H1 (cell line): ENCODE data around the gene NOC2L. TPM values are rescaled to one million over a fixed set of nuclear protein-coding genes. Genes with fewer than 3 reads are reported as not detected.

Experiments
- ASH2L ChIP-seq: fragments of 200-600, 300-600 bp; sonication (generic); IDR thresholded peaks from one replicate; pipeline ENCODE4 v1.7.1; 2017; ENCODE audit warnings: low read length
- BRCA1 ChIP-seq: IDR thresholded peaks from 2 replicates; pipeline ENCODE4 v1.6.1; 2012; ENCODE audit warnings: low read depth, low read length, improper control_type of control experiment
- CBX8 ChIP-seq: fragments of 300-800, 300-1000 bp; sonication (generic); IDR thresholded peaks from 2 replicates; pipeline ENCODE4 v1.7.1; 2016; ENCODE audit warnings: low read depth, low read length, borderline replicate concordance
- CHD1 ChIP-seq: IDR thresholded peaks from 2 replicates; pipeline ENCODE4 v1.6.1; 2012; ENCODE audit warnings: low read depth, low read length, improper control_type of control experiment
- CTBP2 ChIP-seq: IDR thresholded peaks from 2 replicates; pipeline ENCODE4 v1.7.0; 2011; ENCODE audit warnings: borderline replicate concordance, mild to moderate bottlenecking, moderate library complexity, mixed read lengths, low read length; ENCODE audit not compliant: insufficient read depth, insufficient read length
- EGR1 ChIP-seq: IDR thresholded peaks from 2 replicates; pipeline ENCODE4 v1.6.1; 2011; ENCODE audit warnings: low read depth, low read length, borderline replicate concordance
- EP300 ChIP-seq, 2 experiments: IDR thresholded peaks; 1 replicate in 1 of 2; 2 replicates in 1 of 2; pipeline ENCODE4 v1.6.1; 2011 to 2012; ENCODE audit warnings: low read depth in 2 of 2, low read length in 2 of 2, mild to moderate bottlenecking in 2 of 2, borderline replicate concordance in 1 of 2, inconsistent platforms in 1 of 2, moderate library complexity in 1 of 2
- GABPA ChIP-seq: IDR thresholded peaks from 2 replicates; pipeline ENCODE4 v1.6.1; 2011; ENCODE audit warnings: mild to moderate bottlenecking, low read length, moderate library complexity, borderline replicate concordance; ENCODE audit not compliant: insufficient read depth
- HDAC2 ChIP-seq, 2 experiments: fragments of 300-600 bp in 1 of 2; sonication (generic) in 1 of 2; IDR thresholded peaks; 2 replicates each; pipeline ENCODE4 v1.6.1; 2011 to 2012; ENCODE audit warnings: low read depth in 2 of 2, low read length in 2 of 2, mild to moderate bottlenecking in 2 of 2, moderate library complexity in 2 of 2, borderline replicate concordance in 1 of 2, inconsistent platforms in 1 of 2
- JUND ChIP-seq: IDR thresholded peaks from 2 replicates; pipeline ENCODE4 v1.6.1; 2011; ENCODE audit warnings: mild to moderate bottlenecking, improper control_type of control experiment, low read length
- KDM1A ChIP-seq: fragments of 200-600, 300-600 bp; sonication (generic); IDR thresholded peaks from 2 replicates; pipeline ENCODE4 v1.7.1; 2016; ENCODE audit warnings: mild to moderate bottlenecking, low read length, borderline replicate concordance
- KDM5A ChIP-seq: fragments of 200-600 bp; IDR thresholded peaks from 2 replicates; pipeline ENCODE4 v1.7.1; 2012; ENCODE audit warnings: mild to moderate bottlenecking, low read length, inconsistent platforms, mixed read lengths
- MAFK ChIP-seq: IDR thresholded peaks from 2 replicates; pipeline ENCODE4 v1.6.1; 2012; ENCODE audit warnings: low read depth, mild to moderate bottlenecking, improper control_type of control experiment, low read length
- NRF1 ChIP-seq: IDR thresholded peaks from 2 replicates; pipeline ENCODE4 v1.6.1; 2011; ENCODE audit warnings: mild to moderate bottlenecking, low read depth, low read length, improper control_type of control experiment
- RFX5 ChIP-seq: IDR thresholded peaks from 2 replicates; pipeline ENCODE4 v1.6.1; 2011; ENCODE audit warnings: low read depth, low read length, improper control_type of control experiment, borderline replicate concordance
- RNF2 ChIP-seq: fragments of 200-900, 300-1000 bp; sonication (generic); IDR thresholded peaks from 2 replicates; pipeline ENCODE4 v1.7.1; 2016; ENCODE audit warnings: borderline replicate concordance, low read depth, mild to moderate bottlenecking, antibody characterized with exemption, low read length; ENCODE audit not compliant: poor library complexity, severe bottlenecking; ENCODE audit errors: missing control alignments
- SIN3A ChIP-seq, 2 experiments: IDR thresholded peaks in 1 of 2; conservative IDR thresholded peaks in 1 of 2; 2 replicates each; pipeline ENCODE4 v1.6.1; 2011 to 2012; ENCODE audit warnings: low read length in 2 of 2, improper control_type of control experiment in 1 of 2, low read depth in 1 of 2, mild to moderate bottlenecking in 1 of 2
- SIRT6 ChIP-seq: IDR thresholded peaks from one replicate; pipeline ENCODE4 v1.7.1; 2012; ENCODE audit warnings: low read length, inconsistent platforms
- SP2 ChIP-seq: IDR thresholded peaks from 2 replicates; pipeline ENCODE4 v1.6.1; 2012; ENCODE audit warnings: mild to moderate bottlenecking, low read length, inconsistent platforms
- SRF ChIP-seq: IDR thresholded peaks from 2 replicates; pipeline ENCODE4 v1.6.1; 2011; ENCODE audit warnings: mild to moderate bottlenecking, low read depth, low read length, moderate library complexity
- TAF1 ChIP-seq: IDR thresholded peaks from 2 replicates; pipeline ENCODE4 v1.6.1; 2011; ENCODE audit warnings: mild to moderate bottlenecking, low read depth, low read length
- polyA plus RNA-seq, 7 experiments: library from polyadenylated mRNA; depleted of rRNA in 3 of 7; stranded (reverse) in 5 of 7; unstranded in 2 of 7; fragments of >200 nt in 5 of 7; fragments of 200-250 nt in 2 of 7; gene quantifications; 1 replicate in 5 of 7; 2 replicates in 1 of 7; 4 replicates in 1 of 7; pipeline versions ENCODE4 v1.2.1 to v1.2.3, GENCODE V29; 2011 to 2013; ENCODE audit warnings: missing spikeins in 2 of 7, mixed read lengths in 2 of 7
- total RNA-seq: library from RNA; stranded (reverse); fragmentation: NEBNext Ultra II Directional; extraction: Animal tissue kit (Norgen Biotek cat#: 25700); gene quantifications from 2 replicates; pipeline ENCODE4 v1.2.1, GENCODE V29; 2021
- TF ChIP-seq, protein P1 (sequence below): IDR thresholded peaks from 2 replicates; pipeline ENCODE4 v1.6.1; 2012; ENCODE audit warnings: inconsistent platforms
- TF ChIP-seq, protein P2 (sequence below): IDR thresholded peaks from 2 replicates; pipeline ENCODE4 v1.6.1; 2012; ENCODE audit warnings: inconsistent platforms

Gene NOC2L
- total and polyA plus RNA-seq, 2 of the 8 experiments (the other 6 are each of a cell fraction or from before 2014, with no cell fraction given): 74.7 to 130 TPM

DNA sequence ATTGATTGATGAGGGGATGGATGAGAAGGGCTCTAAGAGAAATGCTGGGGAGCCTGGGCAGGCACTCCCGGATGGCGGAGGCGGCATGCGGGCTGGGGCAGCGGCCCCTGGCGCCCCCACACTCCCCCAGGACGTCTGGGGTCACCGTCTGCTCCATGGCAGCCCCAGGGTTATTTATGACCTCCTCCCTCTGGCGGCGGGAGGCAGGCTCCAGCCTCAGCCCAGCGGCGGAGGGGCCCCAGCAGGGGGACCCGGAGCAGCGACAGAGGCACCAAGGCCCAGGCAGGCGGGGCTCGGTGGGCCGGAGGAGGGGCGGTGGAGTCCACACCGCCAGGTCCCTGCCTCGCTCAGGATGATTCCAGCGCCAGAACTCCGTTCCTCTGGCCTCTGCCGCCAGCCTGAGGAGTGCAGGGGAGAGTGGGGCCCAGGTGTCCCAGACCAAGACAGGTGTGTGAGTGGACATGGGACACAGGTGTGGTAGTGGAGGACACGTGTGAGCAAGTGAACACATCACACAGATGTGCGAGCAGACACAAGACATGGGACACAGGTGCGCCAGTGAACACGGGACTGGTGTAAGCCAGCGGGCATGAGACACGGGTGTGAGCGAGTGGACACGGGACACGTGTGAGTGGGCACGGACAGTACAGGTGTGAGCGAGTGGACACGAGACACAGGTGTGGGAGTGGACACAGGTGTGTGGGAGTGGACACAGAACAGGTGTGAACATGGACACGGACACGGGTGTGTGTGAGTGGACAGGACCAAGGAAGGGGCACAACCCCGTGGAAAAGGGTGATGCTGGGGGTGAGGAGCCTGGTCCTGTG is 37.8 kb downstream of the NOC2L start (continued):
- TF ChIP-seq KDM1A (no peak), SP2 (no peak), BRCA1 (no peak), RFX5 (no peak), CHD1 (no peak), CTBP2 (peak; percentile 38), TAF1 (no peak), MAFK (no peak), RNF2 (no peak), SIN3A (conservative IDR thresholded peaks at IDR 0.05 in 1 of 2, IDR thresholded peaks at IDR 0.05 in 1 of 2; ENCODE audit: low read depth in 1 of 2, low read length in 2 of 2) (peak in 1 of 2 experiments; percentile 67; a peak in 2 of 4 replicates), EP300 (IDR thresholded peaks at IDR 0.05; ENCODE audit: borderline replicate concordance in 1 of 2, low read depth in 2 of 2, low read length in 2 of 2) (peak in 1 of 2 experiments; percentile 46; a peak in 1 of 3 replicates), GABPA (peak; percentile 83), HDAC2 (IDR thresholded peaks at IDR 0.05; ENCODE audit: borderline replicate concordance in 1 of 2, low read depth in 2 of 2, low read length in 2 of 2) (no peak), KDM5A (no peak), JUND (no peak), SIRT6 (no peak), ASH2L (no peak), NRF1 (no peak), CBX8 (no peak), EGR1 (no peak), SRF (no peak)
- TF ChIP-seq, protein P1, sequence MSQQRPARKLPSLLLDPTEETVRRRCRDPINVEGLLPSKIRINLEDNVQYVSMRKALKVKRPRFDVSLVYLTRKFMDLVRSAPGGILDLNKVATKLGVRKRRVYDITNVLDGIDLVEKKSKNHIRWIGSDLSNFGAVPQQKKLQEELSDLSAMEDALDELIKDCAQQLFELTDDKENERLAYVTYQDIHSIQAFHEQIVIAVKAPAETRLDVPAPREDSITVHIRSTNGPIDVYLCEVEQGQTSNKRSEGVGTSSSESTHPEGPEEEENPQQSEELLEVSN: no peak
- TF ChIP-seq, protein P2, sequence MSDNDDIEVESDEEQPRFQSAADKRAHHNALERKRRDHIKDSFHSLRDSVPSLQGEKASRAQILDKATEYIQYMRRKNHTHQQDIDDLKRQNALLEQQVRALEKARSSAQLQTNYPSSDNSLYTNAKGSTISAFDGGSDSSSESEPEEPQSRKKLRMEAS: no peak
